A549 (cell line): ENCODE data around the gene GABPA. TPM values are rescaled to one million over a fixed set of nuclear protein-coding genes. Genes with fewer than 3 reads are reported as not detected.

ENCODE experiments used
- ATAC-seq, 2 experiments: fragments of 200-7000 bp in 1 of 2; fragments of >200 bp in 1 of 2; cut with Nextera tagmentation in 1 of 2; cut with Tn5 transposase in 1 of 2; 3 replicates each; pipeline versions ENCODE4 v1.8.0 to v1.9.1; 2018 to 2020; ENCODE audit warnings: mild to moderate bottlenecking in 1 of 2, moderate library complexity in 1 of 2
- CTCF ChIA-PET: fragments of 300-600 bp; sonication (Branson Sonifier 250); formaldehyde crosslinking; extraction: SDS; loops from one replicate; lab custom pipeline; 2021; ENCODE audit warnings: antibody characterized with exemption, inconsistent platforms; lab: Yijun Ruan, JAX
- POLR2A ChIA-PET: fragments of 350-600 bp; formaldehyde crosslinking; extraction: SDS; loops from one replicate; lab custom pipeline; 2021; ENCODE audit warnings: antibody characterized with exemption, inconsistent platforms; lab: Yijun Ruan, JAX
- DNase-seq, 2 experiments: peaks; one replicate each; pipeline versions ENCODE4 v3.0.0 to v3.0.0-alpha.2; 2011 to 2016; ENCODE audit warnings: low read depth in 1 of 2, low spot score in 1 of 2
- FAIRE-seq: peaks from 2 replicates; lab custom pipeline; 2011; peaks lifted over from hg19 to GRCh38; lab: Jason Lieb, UNC
- H3K27ac ChIP-seq, 2 experiments: fragments of >200 bp; sonication (Bioruptor Twin); formaldehyde crosslinking; 3 replicates each; pipeline ENCODE4 v1.5.1; 2016 to 2017
- H3K4me1 ChIP-seq: fragments of >200 bp; sonication (Bioruptor Twin); formaldehyde crosslinking; 3 replicates; pipeline ENCODE4 v1.6.1; 2016
- H3K4me2 ChIP-seq: fragments of >200 bp; sonication (Bioruptor Twin); formaldehyde crosslinking; 3 replicates; pipeline ENCODE4 v1.6.1; 2016
- H3K4me3 ChIP-seq: fragments of >200 bp; sonication (Bioruptor Twin); formaldehyde crosslinking; 3 replicates; pipeline ENCODE4 v1.5.1; 2016
- H3K9me3 ChIP-seq: fragments of >200 bp; sonication (Bioruptor Twin); formaldehyde crosslinking; 3 replicates; pipeline ENCODE4 v1.6.1; 2016
- CTCF ChIP-seq: fragments of >200 bp; sonication (Bioruptor Twin); formaldehyde crosslinking; IDR thresholded peaks from 3 replicates; pipeline ENCODE4 v1.5.1; 2016
- EHF ChIP-seq: fragments of 250-450 bp; sonication (Bioruptor Pico); IDR thresholded peaks from 2 replicates; pipeline ENCODE4 v1.5.0; 2020; ENCODE audit warnings: mild to moderate bottlenecking
- EP300 ChIP-seq, 2 experiments: fragments of >200 bp; sonication (Bioruptor Twin); formaldehyde crosslinking; IDR thresholded peaks; 2 replicates in 1 of 2; 3 replicates in 1 of 2; pipeline ENCODE4 v1.6.1; 2016 to 2017
- MYC ChIP-seq: IDR thresholded peaks from 2 replicates; pipeline ENCODE4 v1.6.1; 2012; ENCODE audit warnings: mild to moderate bottlenecking, inconsistent platforms, low read length, improper control_type of control experiment, borderline replicate concordance
- NPAS2 ChIP-seq: fragments of 250-450 bp; sonication (Bioruptor Pico); IDR thresholded peaks from 2 replicates; pipeline ENCODE4 v1.8.0; 2022; ENCODE audit warnings: mild to moderate bottlenecking, moderate library complexity, borderline replicate concordance
- NR3C1 ChIP-seq: fragments of >200 bp; sonication (Bioruptor Twin); formaldehyde crosslinking; IDR thresholded peaks from 3 replicates; pipeline ENCODE4 v1.6.1; 2017
- SMC3 ChIP-seq: fragments of >200 bp; sonication (Bioruptor Twin); formaldehyde crosslinking; IDR thresholded peaks from 3 replicates; pipeline ENCODE4 v1.6.1; 2018; ENCODE audit warnings: inconsistent platforms
- TP53 ChIP-seq: fragments of 250-450 bp; sonication (Bioruptor Pico); IDR thresholded peaks from 2 replicates; pipeline ENCODE4 v1.5.0; 2021; ENCODE audit warnings: mild to moderate bottlenecking, moderate library complexity
- ZFP36 ChIP-seq: fragments of 450-650 bp; IDR thresholded peaks from 2 replicates; pipeline ENCODE4 v1.6.1; 2014; ENCODE audit warnings: borderline replicate concordance; ENCODE audit not compliant: partially characterized antibody
- ZNF302 ChIP-seq: fragments of 250-450 bp; sonication (Bioruptor Pico); IDR thresholded peaks from 2 replicates; pipeline ENCODE4 v1.9.0; 2021; ENCODE audit warnings: inconsistent platforms, mild to moderate bottlenecking, moderate library complexity
- WGBS: methylation state at CpG from one replicate; pipeline ENCODE4 v1.1.6; 2017; ENCODE audit errors: missing lambda C conversion rate; 5-methylcytosine and 5-hydroxymethylcytosine counted together
- polyA plus RNA-seq, 4 experiments: library from polyadenylated mRNA; depleted of rRNA in 3 of 4; stranded (reverse); fragments of >200 nt; fragmentation: RNase III in 1 of 4; extraction: RNeasy Plus Mini Kit Qiagen cat#74134 plus additional on column Dnase treatment in 1 of 4; gene quantifications; 2 replicates in 3 of 4; 3 replicates in 1 of 4; pipeline ENCODE4 v1.2.3, GENCODE V29; 2011 to 2017
- TF ChIP-seq, protein P1 (sequence below): fragments of 150-350 bp; IDR thresholded peaks from 2 replicates; pipeline ENCODE4 v1.6.1; 2014; ENCODE audit warnings: low read depth, mild to moderate bottlenecking, low read length
- TF ChIP-seq, protein P2 (sequence below): fragments of 250-450 bp; sonication (Bioruptor Pico); IDR thresholded peaks from 2 replicates; pipeline ENCODE4 v1.5.0; 2021; ENCODE audit warnings: mild to moderate bottlenecking, moderate library complexity, borderline replicate concordance

Gene GABPA
- polyA plus RNA-seq, 2 of the 4 experiments (the other 2 are of a cell fraction) = 7.3 to 17.3 TPM

GRCh38 chr21:25818551-25818950, 83.8 kb downstream of the GABPA start:
- Histone ChIP-seq H3K4me3 (no peak overlapping the region), H3K4me1 (no peaks in the 10 kb centered on the region)
- TF ChIP-seq ZNF302 (no peak), NPAS2 (CRISPR knock-in tag) (no peak), TP53 (CRISPR knock-in tag) (no peak), NR3C1 (no peak), CTCF (no peak), MYC (no peak), SMC3 (no peak), ZFP36 (no peak), EP300 (IDR thresholded peaks at IDR 0.05) (no peak), EHF (no peak)
- TF ChIP-seq, protein P1, sequence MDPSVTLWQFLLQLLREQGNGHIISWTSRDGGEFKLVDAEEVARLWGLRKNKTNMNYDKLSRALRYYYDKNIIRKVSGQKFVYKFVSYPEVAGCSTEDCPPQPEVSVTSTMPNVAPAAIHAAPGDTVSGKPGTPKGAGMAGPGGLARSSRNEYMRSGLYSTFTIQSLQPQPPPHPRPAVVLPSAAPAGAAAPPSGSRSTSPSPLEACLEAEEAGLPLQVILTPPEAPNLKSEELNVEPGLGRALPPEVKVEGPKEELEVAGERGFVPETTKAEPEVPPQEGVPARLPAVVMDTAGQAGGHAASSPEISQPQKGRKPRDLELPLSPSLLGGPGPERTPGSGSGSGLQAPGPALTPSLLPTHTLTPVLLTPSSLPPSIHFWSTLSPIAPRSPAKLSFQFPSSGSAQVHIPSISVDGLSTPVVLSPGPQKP = no peak
- TF ChIP-seq, protein P2, sequence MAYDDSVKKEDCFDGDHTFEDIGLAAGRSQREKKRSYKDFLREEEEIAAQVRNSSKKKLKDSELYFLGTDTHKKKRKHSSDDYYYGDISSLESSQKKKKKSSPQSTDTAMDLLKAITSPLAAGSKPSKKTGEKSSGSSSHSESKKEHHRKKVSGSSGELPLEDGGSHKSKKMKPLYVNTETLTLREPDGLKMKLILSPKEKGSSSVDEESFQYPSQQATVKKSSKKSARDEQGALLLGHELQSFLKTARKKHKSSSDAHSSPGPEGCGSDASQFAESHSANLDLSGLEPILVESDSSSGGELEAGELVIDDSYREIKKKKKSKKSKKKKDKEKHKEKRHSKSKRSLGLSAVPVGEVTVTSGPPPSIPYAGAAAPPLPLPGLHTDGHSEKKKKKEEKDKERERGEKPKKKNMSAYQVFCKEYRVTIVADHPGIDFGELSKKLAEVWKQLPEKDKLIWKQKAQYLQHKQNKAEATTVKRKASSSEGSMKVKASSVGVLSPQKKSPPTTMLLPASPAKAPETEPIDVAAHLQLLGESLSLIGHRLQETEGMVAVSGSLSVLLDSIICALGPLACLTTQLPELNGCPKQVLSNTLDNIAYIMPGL (CRISPR knock-in tag) = no peak
- TF ChIP-seq, all 56 proteins: peak for 0
- ATAC-seq (no peak), FAIRE-seq (no peak), DNase-seq (no peak)
- H3K27ac ChIP-seq = no peak overlapping the region
- WGBS = 11% methylated on average over 1 of the region's 1 CpG
- H3K4me2 ChIP-seq = no peak overlapping the region
- POLR2A ChIA-PET = no interaction called here
- CTCF ChIA-PET = interaction anchor here (3.9 kb wide), 1 partner anchor 17 kb away, joined by 18 read pairs; no protein-coding TSS in a partner anchor
- H3K9me3 ChIP-seq = no peaks in the 10 kb centered on the region

Other genes starting within 250 kb of the GABPA start
- 28.2 and 43.7 TPM in 2 replicates for gene MRPL39, start 127.5 kb upstream of the GABPA start, polyA plus RNA-seq (2011; rRNA removed)
- gene MRPL39, start 127.5 kb upstream of the GABPA start, polyA plus RNA-seq (2017; fragmentation: RNase III; extraction: RNeasy Plus Mini Kit Qiagen cat#74134 plus additional on column Dnase treatment) = 35.5 to 40.3 TPM (median 36.8 TPM) in 3 replicates
- 0.01 TPM in 1 of 2 replicates, not detected in the other for gene JAM2, start 95.7 kb upstream of the GABPA start, polyA plus RNA-seq (2011; rRNA removed)
- 0.01 TPM in 1 of 3 replicates, not detected in the others for gene JAM2, start 95.7 kb upstream of the GABPA start, polyA plus RNA-seq (2017; fragmentation: RNase III; extraction: RNeasy Plus Mini Kit Qiagen cat#74134 plus additional on column Dnase treatment)
- gene ATP5PF, start 68 bp upstream of the GABPA start, polyA plus RNA-seq (2011; rRNA removed) = 143 and 202 TPM in 2 replicates
- 221 to 227 TPM (median 224 TPM) in 3 replicates for gene ATP5PF, start 68 bp upstream of the GABPA start, polyA plus RNA-seq (2017; fragmentation: RNase III; extraction: RNeasy Plus Mini Kit Qiagen cat#74134 plus additional on column Dnase treatment)